Measurements from ENCODE around the gene ZNF281. TPM values are rescaled to one million over a fixed set of nuclear protein-coding genes. Genes with fewer than 3 reads are reported as not detected.
A peak's percentile ranks its signal among the peaks of the same experiment; 100 is the strongest.

ZNF281 gene
- total RNA-seq, 1 experiment from 2014 or later, result 22.3 TPM

DNA sequence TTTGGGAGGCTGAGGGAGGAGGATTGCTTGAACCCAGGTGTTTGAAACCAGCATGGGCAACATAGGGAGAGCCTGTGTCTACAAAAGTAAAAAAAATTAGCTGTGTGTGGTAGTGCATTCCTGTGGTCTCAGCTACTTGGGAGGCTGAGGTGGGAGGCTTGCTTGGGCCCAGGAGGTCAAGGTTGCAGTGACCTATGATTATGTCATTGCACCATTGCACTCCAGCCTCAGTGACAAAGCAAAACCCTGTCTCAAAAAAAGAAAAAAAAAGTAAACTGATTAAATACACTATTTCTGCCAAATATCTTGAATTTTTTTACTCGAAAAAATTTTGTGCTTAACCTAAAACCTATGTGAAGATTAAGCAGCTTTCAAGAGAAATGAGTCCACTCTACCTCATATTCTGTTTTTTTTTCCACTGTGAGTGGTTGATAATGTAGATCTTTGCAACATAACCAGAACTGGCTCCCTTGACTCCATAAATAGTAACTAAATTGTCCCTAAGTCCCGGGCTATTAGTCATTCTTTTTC is 19.4 kb upstream of the ZNF281 start:
- H3K27me3 Mint-ChIP-seq (ENCODE audit: insufficient read depth, unreplicated experiment), result no peaks in the 10 kb centered on the region
- TF ChIP-seq, protein P1, sequence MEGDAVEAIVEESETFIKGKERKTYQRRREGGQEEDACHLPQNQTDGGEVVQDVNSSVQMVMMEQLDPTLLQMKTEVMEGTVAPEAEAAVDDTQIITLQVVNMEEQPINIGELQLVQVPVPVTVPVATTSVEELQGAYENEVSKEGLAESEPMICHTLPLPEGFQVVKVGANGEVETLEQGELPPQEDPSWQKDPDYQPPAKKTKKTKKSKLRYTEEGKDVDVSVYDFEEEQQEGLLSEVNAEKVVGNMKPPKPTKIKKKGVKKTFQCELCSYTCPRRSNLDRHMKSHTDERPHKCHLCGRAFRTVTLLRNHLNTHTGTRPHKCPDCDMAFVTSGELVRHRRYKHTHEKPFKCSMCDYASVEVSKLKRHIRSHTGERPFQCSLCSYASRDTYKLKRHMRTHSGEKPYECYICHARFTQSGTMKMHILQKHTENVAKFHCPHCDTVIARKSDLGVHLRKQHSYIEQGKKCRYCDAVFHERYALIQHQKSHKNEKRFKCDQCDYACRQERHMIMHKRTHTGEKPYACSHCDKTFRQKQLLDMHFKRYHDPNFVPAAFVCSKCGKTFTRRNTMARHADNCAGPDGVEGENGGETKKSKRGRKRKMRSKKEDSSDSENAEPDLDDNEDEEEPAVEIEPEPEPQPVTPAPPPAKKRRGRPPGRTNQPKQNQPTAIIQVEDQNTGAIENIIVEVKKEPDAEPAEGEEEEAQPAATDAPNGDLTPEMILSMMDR (IDR thresholded peaks at IDR 0.05; ENCODE audit: unreplicated experiment), result no peak
- ChIA-PET CTCF (interaction anchor here (0.6 to 1.2 kb wide), 4 partner anchors 34 to 745 kb away, joined by 3 to 4 read pairs (median 3); no protein-coding TSS in a partner anchor), POLR2A (interaction anchor here (0.8 kb wide), 1 partner anchor 57 kb away, joined by 3 read pairs; no protein-coding TSS in a partner anchor)
- no peaks in the 10 kb centered on the region for H3K9me3 Mint-ChIP-seq (ENCODE audit: unreplicated experiment)
- no peaks in the 10 kb centered on the region for H3K36me3 Mint-ChIP-seq (ENCODE audit: insufficient read depth, unreplicated experiment)
- H3K4me1 Mint-ChIP-seq (ENCODE audit: insufficient read depth, unreplicated experiment), result peaks cover 6% of the 10 kb centered on the region
- peak overlapping the region; percentile 14 for H3K27ac Mint-ChIP-seq (ENCODE audit: low read depth, unreplicated experiment)
- DNase-seq (ENCODE audit: unreplicated experiment), result no peak
- intact Hi-C loops (cut with micrococcal nuclease), result no loop called here
- no peak overlapping the region for H3K4me3 Mint-ChIP-seq (ENCODE audit: unreplicated experiment)
- no TSS peak for BruUV-seq (replicated peaks)

DNA sequence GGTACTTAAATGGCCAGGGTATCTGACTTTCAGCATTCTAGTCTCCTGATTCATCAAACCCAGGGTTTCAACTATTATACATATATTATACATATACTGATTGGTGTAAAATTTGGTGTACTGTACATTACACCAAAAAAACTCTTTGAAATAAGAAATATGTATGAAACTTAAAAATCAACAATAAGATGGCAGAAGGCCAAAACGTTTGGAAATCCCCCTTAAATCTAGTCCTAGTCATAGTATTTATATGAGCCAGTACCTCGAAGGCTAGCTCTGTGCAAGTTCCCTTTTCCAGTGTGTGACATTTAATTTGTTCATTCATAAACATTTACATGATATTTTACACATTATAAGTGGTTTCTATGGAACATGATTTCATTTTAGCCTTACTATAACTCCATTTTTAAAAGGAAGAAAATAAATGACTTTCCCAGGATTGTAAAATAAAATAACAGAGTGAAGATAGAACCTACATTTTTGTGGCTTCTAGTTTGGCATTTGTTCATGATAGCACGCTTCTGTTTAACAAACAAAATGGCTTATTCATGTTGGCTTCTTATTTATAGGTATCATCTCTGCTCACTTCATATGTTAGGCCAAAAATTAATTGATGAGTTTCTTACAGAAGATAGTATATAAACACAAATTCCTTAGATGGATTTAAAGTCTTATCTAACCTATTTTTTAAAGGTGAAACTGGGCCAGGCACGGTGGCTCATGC is 18.8 kb upstream of the ZNF281 start:
- POLR2A ChIA-PET, result interaction anchor here (0.5 to 0.8 kb wide), 2 partner anchors 10 to 56 kb away, joined by 3 to 4 read pairs; no protein-coding TSS in a partner anchor
- peak overlapping the region; percentile 14 for H3K27ac Mint-ChIP-seq (ENCODE audit: low read depth, unreplicated experiment)
- no peak overlapping the region for H3K4me3 Mint-ChIP-seq (ENCODE audit: unreplicated experiment)
- no peaks in the 10 kb centered on the region for H3K27me3 Mint-ChIP-seq (ENCODE audit: insufficient read depth, unreplicated experiment)
- H3K4me1 Mint-ChIP-seq (ENCODE audit: insufficient read depth, unreplicated experiment), result peaks cover 6% of the 10 kb centered on the region
- H3K9me3 Mint-ChIP-seq (ENCODE audit: unreplicated experiment), result no peaks in the 10 kb centered on the region
- TF ChIP-seq, protein P1 (IDR thresholded peaks at IDR 0.05; ENCODE audit: unreplicated experiment), result no peak
- DNase-seq (ENCODE audit: unreplicated experiment), result peak; percentile 42
- no TSS peak for BruUV-seq (replicated peaks)
- intact Hi-C loops (cut with micrococcal nuclease), result no loop called here
- CTCF ChIA-PET, result interaction anchor here (0.6 to 1.3 kb wide), 3 partner anchors 60 to 264 kb away, joined by 3 to 7 read pairs (median 3); no protein-coding TSS in a partner anchor
- no peaks in the 10 kb centered on the region for H3K36me3 Mint-ChIP-seq (ENCODE audit: insufficient read depth, unreplicated experiment)

DNA sequence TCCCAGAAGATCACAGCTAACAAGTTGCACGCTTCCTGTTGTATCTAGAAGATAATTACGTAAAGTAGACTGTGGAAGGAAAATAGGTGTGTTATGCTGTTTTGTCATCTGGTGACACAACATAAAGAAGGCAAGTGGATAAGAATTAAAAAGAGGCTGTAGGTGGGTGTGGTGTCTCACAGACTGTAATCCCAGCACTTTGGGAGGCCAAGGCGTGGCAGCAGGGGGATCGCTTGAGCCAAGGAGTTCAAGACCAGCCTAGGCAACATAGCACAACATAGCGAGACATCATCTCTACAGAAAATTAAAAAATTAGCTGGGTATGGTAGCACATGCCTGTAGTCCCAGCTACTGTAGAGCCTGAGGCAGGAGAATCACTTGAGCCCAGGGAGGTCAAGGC is 17.9 kb upstream of the ZNF281 start:
- TF ChIP-seq, protein P1 (IDR thresholded peaks at IDR 0.05; ENCODE audit: unreplicated experiment), result no peak
- Mint-ChIP-seq H3K27ac (ENCODE audit: low read depth, unreplicated experiment) (no peak overlapping the region), H3K27me3 (ENCODE audit: insufficient read depth, unreplicated experiment) (no peaks in the 10 kb centered on the region), H3K9me3 (ENCODE audit: unreplicated experiment) (no peaks in the 10 kb centered on the region), H3K36me3 (ENCODE audit: insufficient read depth, unreplicated experiment) (no peaks in the 10 kb centered on the region), H3K4me1 (ENCODE audit: insufficient read depth, unreplicated experiment) (peaks cover 6% of the 10 kb centered on the region), H3K4me3 (ENCODE audit: unreplicated experiment) (no peak overlapping the region)
- BruUV-seq (replicated peaks), result no TSS peak
- DNase-seq (ENCODE audit: unreplicated experiment), result no peak
- intact Hi-C loops (cut with micrococcal nuclease), result no loop called here
- ChIA-PET CTCF (interaction anchor here (0.7 to 1.3 kb wide), 2 partner anchors 61 to 660 kb away, joined by 3 read pairs; no protein-coding TSS in a partner anchor), POLR2A (interaction anchor here (0.7 to 1.6 kb wide), 2 partner anchors 11 to 14 kb away, joined by 3 to 7 read pairs; no protein-coding TSS in a partner anchor)

DNA sequence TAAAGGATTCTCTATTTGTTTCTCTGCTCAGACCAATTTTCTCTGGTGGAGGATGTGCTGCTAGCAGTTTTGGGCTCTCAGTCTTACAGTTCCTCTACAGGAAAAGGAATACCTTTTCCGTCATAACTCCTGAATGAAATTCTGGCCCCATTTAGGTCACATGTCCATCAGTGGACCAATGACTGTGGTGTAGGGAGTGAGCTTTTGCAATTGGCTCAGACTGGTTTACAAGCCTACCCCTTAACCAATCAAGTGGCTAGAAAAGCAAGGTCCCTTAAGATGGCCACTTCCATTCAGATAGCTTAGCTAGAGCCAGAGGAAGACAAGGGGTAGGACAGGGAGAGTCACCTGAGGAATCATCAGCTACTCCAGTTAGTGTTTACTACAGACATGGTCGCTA is 16.4 kb upstream of the ZNF281 start:
- intact Hi-C loops (cut with micrococcal nuclease), result no loop called here

More for the DNA sequence above, 16.4 kb upstream of the ZNF281 start:
- BruUV-seq (replicated peaks), result no TSS peak
- DNase-seq (ENCODE audit: unreplicated experiment), result no peak
- TF ChIP-seq, protein P1 (IDR thresholded peaks at IDR 0.05; ENCODE audit: unreplicated experiment), result no peak
- Mint-ChIP-seq H3K9me3 (ENCODE audit: unreplicated experiment) (no peaks in the 10 kb centered on the region), H3K27ac (ENCODE audit: low read depth, unreplicated experiment) (no peak overlapping the region), H3K27me3 (ENCODE audit: insufficient read depth, unreplicated experiment) (no peaks in the 10 kb centered on the region), H3K36me3 (ENCODE audit: insufficient read depth, unreplicated experiment) (no peaks in the 10 kb centered on the region), H3K4me1 (ENCODE audit: insufficient read depth, unreplicated experiment) (peaks cover 6% of the 10 kb centered on the region), H3K4me3 (ENCODE audit: unreplicated experiment) (no peak overlapping the region)
- POLR2A ChIA-PET, result no interaction called here
- CTCF ChIA-PET, result interaction anchor here (0.6 to 0.7 kb wide), 2 partner anchors 147 to 1644 kb away, joined by 3 read pairs; no protein-coding TSS in a partner anchor

Data from MCF 10A (cell line).